Hepatocyte (in vitro differentiated cells): Measurements from ENCODE around the gene C10orf67.

Experiments used
- CTCF ChIP-seq: fragments of 200-600 bp; sonication (generic); IDR thresholded peaks from 2 replicates; pipeline ENCODE4 v1.5.1; 2016; ENCODE audit warnings: antibody characterized with exemption, mild to moderate bottlenecking; ENCODE audit not compliant: poor library complexity
- EZH2 ChIP-seq: fragments of 200-600 bp; sonication (generic); IDR thresholded peaks from 2 replicates; pipeline ENCODE4 v1.6.1; 2016; ENCODE audit warnings: antibody characterized with exemption, mild to moderate bottlenecking, borderline replicate concordance
- EZH2phosphoT487 ChIP-seq: fragments of 200-600 bp; sonication (generic); IDR thresholded peaks from one replicate; pipeline ENCODE4 v1.6.1; 2018; ENCODE audit warnings: antibody characterized with exemption, mild to moderate bottlenecking, low read depth, moderate library complexity; ENCODE audit not compliant: unreplicated experiment, severe bottlenecking

- no peak for TF ChIP-seq CTCF
- no peak for TF ChIP-seq EZH2phosphoT487
- TF ChIP-seq EZH2, result no peak
Observed at GRCh38 chr10:23363793-23364135, 19.2 kb upstream of the C10orf67 start.
